Kidney epithelial cell (primary cell): ENCODE measurements around the gene SLX4. TPM values are rescaled to one million over a fixed set of nuclear protein-coding genes. Genes with fewer than 3 reads are reported as not detected.
"Not testable (repeated sequence)": the region's sequence is repeated elsewhere in the genome, so short reads cannot be mapped to it uniquely, and the experiment has no call there.

Experiments used
- DNase-seq: peaks from one replicate; pipeline ENCODE4 v3.0.0-alpha.2; 2010; ENCODE audit warnings: low read depth
- H3K27me3 ChIP-seq: 2 replicates; pipeline ENCODE4 v1.6.0; 2011; ENCODE audit warnings: low read length; ENCODE audit not compliant: control insufficient read depth, insufficient read depth
- H3K36me3 ChIP-seq: 2 replicates; pipeline ENCODE4 v1.5.1; 2011; ENCODE audit warnings: low read length; ENCODE audit not compliant: control insufficient read depth, insufficient read depth
- H3K4me3 ChIP-seq: 2 replicates; pipeline ENCODE4 v1.5.1; 2011; ENCODE audit warnings: low read depth, mild to moderate bottlenecking, control low read depth, low read length
- CTCF ChIP-seq: IDR thresholded peaks from 2 replicates; pipeline ENCODE4 v1.5.1; 2011; ENCODE audit warnings: mild to moderate bottlenecking, moderate library complexity, low read length, control low read depth, inconsistent platforms; ENCODE audit not compliant: insufficient read depth, poor library complexity, severe bottlenecking
- total RNA-seq: library from RNA; depleted of rRNA; stranded (reverse); fragments of >200 nt; gene quantifications from 2 replicates; pipeline ENCODE4 v1.2.3, GENCODE V29; 2015

SLX4 gene, protein sequence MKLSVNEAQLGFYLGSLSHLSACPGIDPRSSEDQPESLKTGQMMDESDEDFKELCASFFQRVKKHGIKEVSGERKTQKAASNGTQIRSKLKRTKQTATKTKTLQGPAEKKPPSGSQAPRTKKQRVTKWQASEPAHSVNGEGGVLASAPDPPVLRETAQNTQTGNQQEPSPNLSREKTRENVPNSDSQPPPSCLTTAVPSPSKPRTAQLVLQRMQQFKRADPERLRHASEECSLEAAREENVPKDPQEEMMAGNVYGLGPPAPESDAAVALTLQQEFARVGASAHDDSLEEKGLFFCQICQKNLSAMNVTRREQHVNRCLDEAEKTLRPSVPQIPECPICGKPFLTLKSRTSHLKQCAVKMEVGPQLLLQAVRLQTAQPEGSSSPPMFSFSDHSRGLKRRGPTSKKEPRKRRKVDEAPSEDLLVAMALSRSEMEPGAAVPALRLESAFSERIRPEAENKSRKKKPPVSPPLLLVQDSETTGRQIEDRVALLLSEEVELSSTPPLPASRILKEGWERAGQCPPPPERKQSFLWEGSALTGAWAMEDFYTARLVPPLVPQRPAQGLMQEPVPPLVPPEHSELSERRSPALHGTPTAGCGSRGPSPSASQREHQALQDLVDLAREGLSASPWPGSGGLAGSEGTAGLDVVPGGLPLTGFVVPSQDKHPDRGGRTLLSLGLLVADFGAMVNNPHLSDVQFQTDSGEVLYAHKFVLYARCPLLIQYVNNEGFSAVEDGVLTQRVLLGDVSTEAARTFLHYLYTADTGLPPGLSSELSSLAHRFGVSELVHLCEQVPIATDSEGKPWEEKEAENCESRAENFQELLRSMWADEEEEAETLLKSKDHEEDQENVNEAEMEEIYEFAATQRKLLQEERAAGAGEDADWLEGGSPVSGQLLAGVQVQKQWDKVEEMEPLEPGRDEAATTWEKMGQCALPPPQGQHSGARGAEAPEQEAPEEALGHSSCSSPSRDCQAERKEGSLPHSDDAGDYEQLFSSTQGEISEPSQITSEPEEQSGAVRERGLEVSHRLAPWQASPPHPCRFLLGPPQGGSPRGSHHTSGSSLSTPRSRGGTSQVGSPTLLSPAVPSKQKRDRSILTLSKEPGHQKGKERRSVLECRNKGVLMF (N-terminal part only)
- 6.4 and 7.7 TPM in 2 replicates for total RNA-seq

DNA sequence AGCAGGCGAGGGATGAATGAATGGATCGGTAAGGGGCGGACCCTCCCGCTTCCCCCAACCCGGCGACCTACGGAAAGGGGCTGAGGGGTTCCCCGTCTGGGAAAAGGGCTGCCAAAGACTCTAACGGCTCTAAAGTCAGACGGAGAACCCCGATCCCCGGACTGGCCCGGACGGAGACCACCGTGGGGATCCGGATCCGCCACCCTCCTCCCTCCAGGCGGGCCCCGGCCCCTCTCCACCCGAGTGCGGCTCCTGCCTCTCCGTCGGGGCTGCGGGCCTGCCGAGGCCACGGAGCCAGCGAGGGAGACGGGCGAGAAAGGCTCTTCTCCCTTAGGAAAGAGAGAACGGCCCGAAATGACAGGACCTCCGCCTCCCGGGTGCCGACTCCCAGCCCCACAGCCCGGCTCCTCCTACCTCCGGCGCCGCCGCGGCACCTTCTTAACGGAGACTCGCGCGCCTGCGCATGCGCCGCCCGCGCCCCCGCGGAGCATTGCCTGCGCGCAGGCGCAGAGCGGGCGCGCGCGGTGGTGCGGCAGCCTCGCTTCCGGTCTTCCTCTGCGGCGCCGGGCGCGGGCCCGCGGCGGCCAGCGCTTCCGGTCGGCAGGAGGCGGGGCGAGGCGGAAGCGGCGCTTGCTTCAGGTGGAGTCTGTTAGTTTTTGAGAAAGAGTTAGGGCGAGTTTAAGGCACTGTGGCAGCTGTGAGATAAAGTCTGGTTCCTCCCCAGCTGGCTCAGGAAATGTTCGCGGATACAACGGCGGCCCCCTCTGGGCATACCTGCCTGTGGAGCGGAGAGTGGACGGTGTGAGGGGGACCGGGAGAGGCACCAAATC lies at the start of gene SLX4:
Gene SLX4, minus strand, starts transcription at position 461 of the 830 bp plus-strand sequence. CDS start 2,642 bp downstream, outside the sequence.
- no peaks in the 10 kb centered on the region for H3K36me3 ChIP-seq
- DNase-seq: peak; percentile 52
- peak within 1 kb of the TSS; percentile 69 for H3K4me3 ChIP-seq
- TF ChIP-seq CTCF: no peak
- H3K27me3 ChIP-seq: no peaks in the 10 kb centered on the region

GRCh38 chr16:3659251-3659650 lies 47.8 kb upstream of the SLX4 start:
- TF ChIP-seq CTCF: no peak
- Histone ChIP-seq H3K27me3 (no peaks in the 10 kb centered on the region), H3K36me3 (peaks cover 4% of the 10 kb centered on the region), H3K4me3 (no peak overlapping the region)
- DNase-seq: no peak

- TF ChIP-seq CTCF: no peak
- peaks cover 4% of the 10 kb centered on the region for H3K36me3 ChIP-seq
- DNase-seq: no peak
These were observed 45.4 kb upstream of the SLX4 start for GRCh38 chr16:3656491-3657468.

DNA sequence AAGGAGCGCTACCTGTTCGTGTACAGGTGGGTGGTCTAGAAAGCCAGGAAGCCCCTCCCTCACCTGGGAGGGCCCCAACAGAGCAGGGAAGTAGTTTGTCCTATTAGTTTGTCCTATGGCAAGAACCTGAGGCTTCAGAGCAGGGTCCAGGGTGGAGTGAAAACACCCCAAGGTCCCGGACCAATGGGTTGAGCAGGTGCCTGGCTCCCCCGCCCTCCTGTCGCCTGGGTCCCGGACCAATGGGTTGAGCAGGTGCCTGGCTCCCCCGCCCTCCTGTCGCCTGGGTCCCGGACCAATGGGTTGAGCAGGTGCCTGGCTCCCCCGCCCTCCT lies 44.7 kb upstream of the SLX4 start:
- not testable (repeated sequence) for DNase-seq, H3K36me3 ChIP-seq, H3K4me3 ChIP-seq

More at GRCh38 chr16:3656491-3657468, 45.4 kb upstream of the SLX4 start:
- Histone ChIP-seq H3K4me3 (no peak overlapping the region), H3K27me3 (no peaks in the 10 kb centered on the region)

DNA sequence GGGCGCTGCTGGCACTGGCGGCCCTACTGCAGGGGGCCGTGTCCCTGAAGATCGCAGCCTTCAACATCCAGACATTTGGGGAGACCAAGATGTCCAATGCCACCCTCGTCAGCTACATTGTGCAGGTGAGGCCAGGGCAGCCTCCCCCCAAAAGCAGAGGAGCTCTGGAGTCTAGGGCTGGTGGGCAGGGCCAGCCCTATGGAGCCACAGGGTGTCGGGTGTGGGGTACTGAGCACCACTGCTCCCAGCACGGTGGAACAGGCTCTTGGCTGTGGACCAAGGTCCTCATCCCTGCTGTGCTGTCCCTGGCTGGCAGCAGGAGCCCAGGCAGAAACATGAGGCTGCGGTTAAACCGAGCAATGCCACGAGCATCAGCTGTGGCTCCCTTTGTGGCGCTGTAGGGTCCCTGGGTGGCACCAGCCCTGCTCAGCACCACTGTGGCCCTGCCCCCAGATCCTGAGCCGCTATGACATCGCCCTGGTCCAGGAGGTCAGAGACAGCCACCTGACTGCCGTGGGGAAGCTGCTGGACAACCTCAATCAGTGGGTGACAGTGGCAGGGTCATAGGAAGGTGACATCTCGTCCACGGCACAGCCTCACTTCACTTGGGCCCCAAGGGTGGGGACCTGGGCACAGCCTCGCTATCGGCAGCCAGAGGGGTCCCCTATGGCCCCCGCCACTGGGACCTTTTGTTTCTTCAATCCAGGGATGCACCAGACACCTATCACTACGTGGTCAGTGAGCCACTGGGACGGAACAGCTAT lies 44.2 kb upstream of the SLX4 start:
- DNase-seq: no peak
- no peak for TF ChIP-seq CTCF
- no peak overlapping the region for H3K4me3 ChIP-seq
- H3K36me3 ChIP-seq: peaks cover 4% of the 10 kb centered on the region
- no peaks in the 10 kb centered on the region for H3K27me3 ChIP-seq

More for the DNA sequence above, 44.7 kb upstream of the SLX4 start:
- not testable (repeated sequence) for H3K27me3 ChIP-seq
